GM18870 (cell line): Measurements from ENCODE around the gene GJC1.

Experiments
- ATAC-seq: cut with Tn5 transposase; IDR thresholded peaks from one replicate; pipeline ENCODE4 v1.9.1; 2021; ENCODE audit warnings: moderate library complexity; ENCODE audit not compliant: unreplicated experiment

Gene GJC1

GRCh38 chr17:44829523-44830358 is at the start of gene GJC1:
Gene GJC1, minus strand, starts transcription at chr17:44830287. Its CDS starts 24,470 bp downstream, at chr17:44805817.
- no peak for ATAC-seq

GRCh38 chr17:44879376-44879775 is 49.3 kb upstream of the GJC1 start:
- no peak for ATAC-seq

GRCh38 chr17:44878627-44879221 is 48.6 kb upstream of the GJC1 start:
- ATAC-seq: no peak

GRCh38 chr17:44877121-44877520 is 47.0 kb upstream of the GJC1 start:
- no peak for ATAC-seq

GRCh38 chr17:44875761-44876160 is 45.7 kb upstream of the GJC1 start:
- no peak for ATAC-seq

GRCh38 chr17:44872131-44872768 is 42.2 kb upstream of the GJC1 start:
- ATAC-seq: no peak

GRCh38 chr17:44871556-44871955 is 41.5 kb upstream of the GJC1 start:
- ATAC-seq: no peak

GRCh38 chr17:44867841-44868240 is 37.8 kb upstream of the GJC1 start:
- no peak for ATAC-seq

- no peak for ATAC-seq
Measured at GRCh38 chr17:44865931-44866330, 35.8 kb upstream of the GJC1 start.

GRCh38 chr17:44865231-44865660 is 35.2 kb upstream of the GJC1 start:
- ATAC-seq: no peak

GRCh38 chr17:44864831-44865230 is 34.7 kb upstream of the GJC1 start:
- ATAC-seq: no peak

- no peak for ATAC-seq
Measured at GRCh38 chr17:44863061-44863918, 33.2 kb upstream of the GJC1 start.

GRCh38 chr17:44862278-44862914 is 32.3 kb upstream of the GJC1 start:
- ATAC-seq: no peak

- ATAC-seq: no peak
Measured at GRCh38 chr17:44859701-44860100, 29.6 kb upstream of the GJC1 start.

- no peak for ATAC-seq
Measured at GRCh38 chr17:44854192-44854591, 24.1 kb upstream of the GJC1 start.

- ATAC-seq: no peak
Measured at GRCh38 chr17:44850612-44851011, 20.5 kb upstream of the GJC1 start.

- ATAC-seq: no peak
Measured at GRCh38 chr17:44850025-44850424, 19.9 kb upstream of the GJC1 start.

- no peak for ATAC-seq
Measured at GRCh38 chr17:44848961-44849489, 18.9 kb upstream of the GJC1 start.

- ATAC-seq: no peak
Measured at GRCh38 chr17:44848257-44848795, 18.2 kb upstream of the GJC1 start.

- ATAC-seq: no peak
Measured at GRCh38 chr17:44847586-44847985, 17.5 kb upstream of the GJC1 start, which contains the start of gene HIGD1B. Gene HIGD1B, plus strand, starts transcription at chr17:44847883. Its CDS starts 270 bp downstream, at chr17:44848153.
